ENCODE results near the gene TM9SF1. TPM values are rescaled to one million over a fixed set of nuclear protein-coding genes. Genes with fewer than 3 reads are reported as not detected.

Gene TM9SF1
- total RNA-seq, 6 donors from 2014 or later: 15.7 to 75.4 (median 53.8) TPM

DNA sequence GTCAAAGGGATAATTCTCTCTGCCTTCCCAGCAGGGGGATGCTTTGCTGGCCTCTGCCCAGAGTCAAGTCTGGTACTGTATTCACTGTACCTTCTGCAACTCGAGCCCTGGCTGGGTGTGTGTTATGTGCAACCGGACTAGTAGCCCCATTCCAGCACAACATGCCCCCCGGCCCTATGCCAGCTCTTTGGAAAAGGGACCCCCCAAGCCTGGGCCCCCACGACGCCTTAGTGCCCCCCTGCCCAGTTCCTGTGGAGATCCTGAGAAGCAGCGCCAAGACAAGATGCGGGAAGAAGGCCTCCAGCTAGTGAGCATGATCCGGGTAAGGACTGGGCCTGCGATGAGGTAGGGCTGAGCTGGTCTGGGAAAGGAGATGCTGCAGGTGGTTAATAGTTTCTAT lies 44.7 kb downstream of the TM9SF1 start:
- Histone ChIP-seq H3K27me3 (no peaks in the 10 kb centered on the region), H3K36me3 (peaks cover 36 to 69% (median 53%) of the 10 kb centered on the region in 4 donors), H3K27ac (no peak overlapping the region), H3K4me1 (peaks cover 10 to 32% (median 16%) of the 10 kb centered on the region in 4 donors), H3K4me3 (no peak overlapping the region), H3K9me3 (no peaks in the 10 kb centered on the region)
- DNase-seq: no peak
- ATAC-seq (ENCODE audit: low FRiP score in 2 of 2): no peak
- TF ChIP-seq, protein P1, sequence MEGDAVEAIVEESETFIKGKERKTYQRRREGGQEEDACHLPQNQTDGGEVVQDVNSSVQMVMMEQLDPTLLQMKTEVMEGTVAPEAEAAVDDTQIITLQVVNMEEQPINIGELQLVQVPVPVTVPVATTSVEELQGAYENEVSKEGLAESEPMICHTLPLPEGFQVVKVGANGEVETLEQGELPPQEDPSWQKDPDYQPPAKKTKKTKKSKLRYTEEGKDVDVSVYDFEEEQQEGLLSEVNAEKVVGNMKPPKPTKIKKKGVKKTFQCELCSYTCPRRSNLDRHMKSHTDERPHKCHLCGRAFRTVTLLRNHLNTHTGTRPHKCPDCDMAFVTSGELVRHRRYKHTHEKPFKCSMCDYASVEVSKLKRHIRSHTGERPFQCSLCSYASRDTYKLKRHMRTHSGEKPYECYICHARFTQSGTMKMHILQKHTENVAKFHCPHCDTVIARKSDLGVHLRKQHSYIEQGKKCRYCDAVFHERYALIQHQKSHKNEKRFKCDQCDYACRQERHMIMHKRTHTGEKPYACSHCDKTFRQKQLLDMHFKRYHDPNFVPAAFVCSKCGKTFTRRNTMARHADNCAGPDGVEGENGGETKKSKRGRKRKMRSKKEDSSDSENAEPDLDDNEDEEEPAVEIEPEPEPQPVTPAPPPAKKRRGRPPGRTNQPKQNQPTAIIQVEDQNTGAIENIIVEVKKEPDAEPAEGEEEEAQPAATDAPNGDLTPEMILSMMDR (IDR thresholded peaks at IDR 0.05): no peak
- TF ChIP-seq EP300 (IDR thresholded peaks at IDR 0.05) (no peak), POLR2A (IDR thresholded peaks at IDR 0.05) (no peak), POLR2AphosphoS5 (IDR thresholded peaks at IDR 0.05) (no peak)
- WGBS, 2 donors: 93 to 100% methylated on average over 2 to 9 of the region's 9 CpGs

DNA sequence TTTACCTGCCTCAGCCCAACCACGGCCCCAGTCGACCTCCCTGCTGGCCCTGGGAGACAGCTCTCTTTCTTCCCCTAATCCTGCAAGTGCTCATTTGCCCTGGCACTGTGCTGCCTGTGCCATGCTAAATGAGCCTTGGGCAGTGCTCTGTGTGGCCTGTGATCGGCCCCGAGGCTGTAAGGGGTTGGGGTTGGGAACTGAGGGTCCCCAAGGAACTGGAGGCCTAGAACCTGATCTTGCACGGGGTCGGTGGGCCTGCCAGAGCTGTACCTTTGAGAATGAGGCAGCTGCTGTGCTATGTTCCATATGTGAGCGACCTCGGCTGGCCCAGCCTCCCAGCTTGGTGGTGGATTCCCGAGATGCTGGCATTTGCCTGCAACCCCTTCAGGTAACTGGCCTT lies 45.2 kb downstream of the TM9SF1 start:
- 93 to 98% methylated on average over 5 to 9 of the region's 9 CpGs for WGBS, 2 donors
- peaks cover 31 to 64% (median 48%) of the 10 kb centered on the region in 4 donors for H3K36me3 ChIP-seq

DNA sequence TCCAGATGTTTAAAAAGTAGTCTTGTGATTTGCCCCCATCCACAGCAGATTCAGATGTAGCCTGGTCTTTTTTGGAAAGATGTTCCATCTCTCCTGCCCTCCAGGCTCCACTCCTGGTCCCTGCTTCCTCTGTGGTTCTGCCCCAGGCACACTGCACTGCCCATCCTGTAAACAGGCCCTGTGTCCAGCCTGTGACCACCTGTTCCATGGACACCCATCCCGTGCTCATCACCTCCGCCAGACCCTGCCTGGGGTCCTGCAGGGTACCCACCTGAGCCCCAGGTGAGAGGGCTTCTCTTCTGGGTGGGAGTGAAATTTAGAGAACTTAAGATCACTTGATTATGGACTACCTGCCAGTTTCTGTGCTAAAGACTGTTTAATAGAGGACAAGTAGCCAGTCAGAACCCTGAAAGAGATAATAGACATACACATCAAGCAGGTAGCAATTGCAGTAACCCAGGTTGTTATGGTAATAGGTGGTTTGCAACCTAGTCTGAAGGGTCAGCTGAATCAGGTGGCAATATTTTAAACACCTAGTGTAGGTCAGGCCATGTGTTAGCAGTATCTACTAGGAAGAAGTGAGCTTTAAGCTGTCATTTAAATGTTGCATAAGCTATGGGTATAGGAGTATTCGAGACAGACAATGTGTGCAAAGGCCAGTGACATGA lies 45.8 kb downstream of the TM9SF1 start:
- Histone ChIP-seq H3K4me3 (no peak overlapping the region), H3K27ac (no peak overlapping the region), H3K36me3 (peaks cover 28 to 58% (median 43%) of the 10 kb centered on the region in 4 donors), H3K4me1 (peaks cover 19 to 37% (median 23%) of the 10 kb centered on the region in 4 donors), H3K27me3 (no peaks in the 10 kb centered on the region), H3K9me3 (no peaks in the 10 kb centered on the region)
- no peak for DNase-seq
- WGBS, 2 donors: 97 to 100% methylated on average over 3 of the region's 3 CpGs
- TF ChIP-seq, protein P1 (IDR thresholded peaks at IDR 0.05): no peak
- TF ChIP-seq POLR2AphosphoS5 (IDR thresholded peaks at IDR 0.05) (no peak), EP300 (IDR thresholded peaks at IDR 0.05) (no peak), POLR2A (IDR thresholded peaks at IDR 0.05) (no peak)
- ATAC-seq (ENCODE audit: low FRiP score in 2 of 2): no peak

More for the DNA sequence above, 45.2 kb downstream of the TM9SF1 start:
- no peak overlapping the region for H3K27ac ChIP-seq
- H3K4me1 ChIP-seq: peaks cover 15 to 37% (median 20%) of the 10 kb centered on the region in 4 donors
- no peaks in the 10 kb centered on the region for H3K9me3 ChIP-seq
- H3K4me3 ChIP-seq: no peak overlapping the region
- ATAC-seq (ENCODE audit: low FRiP score in 2 of 2) (no peak), DNase-seq (no peak)
- H3K27me3 ChIP-seq: no peaks in the 10 kb centered on the region
- TF ChIP-seq EP300 (IDR thresholded peaks at IDR 0.05) (no peak), POLR2A (IDR thresholded peaks at IDR 0.05) (no peak), POLR2AphosphoS5 (IDR thresholded peaks at IDR 0.05) (no peak)
- TF ChIP-seq, protein P1 (IDR thresholded peaks at IDR 0.05): no peak

DNA sequence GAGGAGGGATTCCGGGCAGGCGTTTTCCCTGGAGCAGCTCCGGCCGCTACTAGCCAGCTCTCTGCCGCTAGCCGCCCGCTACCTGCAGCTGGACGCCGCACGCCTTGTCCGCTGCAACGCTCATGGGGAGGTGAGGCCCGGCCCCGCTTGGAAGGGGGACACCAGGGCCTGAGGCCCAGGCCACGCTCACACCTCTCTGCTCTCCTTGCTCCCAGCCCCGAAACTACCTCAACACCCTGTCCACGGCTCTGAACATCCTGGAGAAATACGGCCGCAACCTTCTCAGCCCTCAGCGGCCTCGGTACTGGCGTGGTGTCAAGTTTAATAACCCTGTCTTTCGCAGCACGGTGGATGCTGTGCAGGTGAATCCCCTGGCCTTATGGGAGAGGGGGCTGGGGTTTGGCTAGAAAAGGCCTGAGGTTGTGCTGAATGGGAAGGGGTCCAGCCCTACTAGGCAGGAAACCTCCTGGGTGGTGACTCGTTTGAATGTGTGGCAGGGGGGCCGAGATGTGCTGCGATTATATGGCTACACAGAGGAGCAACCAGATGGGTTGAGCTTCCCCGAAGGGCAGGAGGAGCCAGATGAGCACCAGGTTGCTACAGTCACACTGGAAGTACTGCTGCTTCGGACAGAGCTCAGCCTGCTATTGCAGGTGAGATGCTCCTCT lies 47.3 kb downstream of the TM9SF1 start:
- no peak for ATAC-seq (ENCODE audit: low FRiP score in 2 of 2)
- 10 to 13% methylated on average over 12 to 17 of the region's 29 CpGs for WGBS, 2 donors
- H3K4me3 ChIP-seq: peak overlapping the region; percentile 67 to 99 (median 93)
- peak overlapping the region; percentile 87 to 96 (median 91) for H3K27ac ChIP-seq
- no peaks in the 10 kb centered on the region for H3K27me3 ChIP-seq
- DNase-seq: no peak
- H3K9me3 ChIP-seq: no peaks in the 10 kb centered on the region
- H3K4me1 ChIP-seq: peaks cover 19 to 37% (median 23%) of the 10 kb centered on the region in 4 donors
- H3K36me3 ChIP-seq: peaks cover 29 to 52% (median 43%) of the 10 kb centered on the region in 4 donors
- no peak for TF ChIP-seq POLR2A (IDR thresholded peaks at IDR 0.05)
- no peak for TF ChIP-seq POLR2AphosphoS5 (IDR thresholded peaks at IDR 0.05)
- TF ChIP-seq, protein P1 (IDR thresholded peaks at IDR 0.05): no peak
- no peak for TF ChIP-seq EP300 (IDR thresholded peaks at IDR 0.05)

Measured in upper lobe of left lung (tissue), 6 donors.